Kidney (tissue), 14 donors: Measurements from ENCODE around the gene NLK. TPM values are rescaled to one million over a fixed set of nuclear protein-coding genes. Genes with fewer than 3 reads are reported as not detected.

Experiments used
- DNase-seq, 5 donors: peaks; one replicate each; pipeline ENCODE4 v3.0.0-alpha.2; 2013 to 2020
- FAIRE-seq: peaks from 2 replicates; lab custom pipeline; 2012; peaks lifted over from hg19 to GRCh38; lab: Jason Lieb, UNC
- H3K27ac ChIP-seq, 2 donors: one replicate each; pipeline ENCODE4 v1.7.0; 2013; ENCODE audit warnings: low read depth in 2 of 2, low read length in 2 of 2, inconsistent platforms in 1 of 2
- H3K27me3 ChIP-seq: one replicate; pipeline ENCODE4 v1.7.1; 2013; ENCODE audit warnings: low read length, inconsistent platforms; ENCODE audit not compliant: control insufficient read depth, insufficient read depth
- H3K36me3 ChIP-seq, 3 donors: one replicate each; pipeline versions ENCODE4 v1.7.0 to v1.7.1; 2013; ENCODE audit warnings: low read length in 3 of 3, control low read depth in 1 of 3, inconsistent platforms in 1 of 3; ENCODE audit not compliant: insufficient read depth in 3 of 3, control insufficient read depth in 2 of 3
- H3K4me1 ChIP-seq, 3 donors: one replicate each; pipeline versions ENCODE4 v1.7.0 to v1.7.1; 2013; ENCODE audit warnings: low read length in 3 of 3, inconsistent platforms in 1 of 3, low read depth in 1 of 3; ENCODE audit not compliant: control insufficient read depth in 2 of 3, insufficient read depth in 2 of 3
- H3K4me3 ChIP-seq, 3 donors: one replicate each; pipeline versions ENCODE4 v1.7.0 to v1.8.1; 2013; ENCODE audit warnings: low read length in 3 of 3, control low read depth in 1 of 3, inconsistent platforms in 1 of 3
- H3K9ac ChIP-seq, 3 donors: one replicate each; pipeline versions ENCODE4 v1.7.0 to v1.7.1; 2013; ENCODE audit warnings: low read length in 3 of 3, control low read depth in 1 of 3, inconsistent platforms in 1 of 3
- H3K9me3 ChIP-seq, 3 donors: one replicate each; pipeline versions ENCODE4 v1.7.0 to v1.7.1; 2013; ENCODE audit warnings: low read length in 3 of 3, control low read depth in 1 of 3, inconsistent platforms in 1 of 3; ENCODE audit not compliant: control insufficient read depth in 2 of 3, insufficient read depth in 1 of 3
- CTCF ChIP-seq: IDR thresholded peaks from 3 replicates; pipeline ENCODE4 v1.5.1; 2012; ENCODE audit warnings: mild to moderate bottlenecking, moderate library complexity, borderline replicate concordance; ENCODE audit not compliant: insufficient read depth; ENCODE audit errors: extremely low read depth
- intact Hi-C: fragments of 100-400 bp; cut with DNase I; formaldehyde crosslinking; loops from one replicate; pipeline ENCODE4 v1.11.1; 2022
- polyA plus RNA-seq: library from polyadenylated mRNA; stranded (reverse); fragments of 350-450 nt; fragmentation: Illumina TruSeq; extraction: RNeasy Lipid Tissue Mini Kit (QIAGEN cat#74804); gene quantifications from one replicate; pipeline ENCODE4 v1.2.3, GENCODE V29; 2014; ENCODE audit warnings: low read depth, low replicate concordance; ENCODE audit not compliant: insufficient read depth
- total RNA-seq: library from RNA; stranded (reverse); fragmentation: NEBNext Ultra II Directional; extraction: Animal tissue kit (Norgen Biotek cat#: 25700); gene quantifications from one replicate; pipeline ENCODE4 v1.2.1, GENCODE V29; 2021
- donor health status: control.
- donor health status: control.
- donor health status: control.
- donor health status: control.
- donor health status: control.
- donor health status: DM: yes; HTN: yes; CAD: no.
- donor health status: Normal renal cell carcinoma (clear cell type).

The NLK gene
- total and polyA plus RNA-seq, 2 donors from 2014 or later = 20.2 to 31.3 TPM

- intact Hi-C loops = no loop called here
- Histone ChIP-seq H3K27ac (peak overlapping the region; percentile 57 to 79), H3K4me3 (peak overlapping the region; percentile 60 to 74 (median 68)), H3K9ac (peak overlapping the region; percentile 21 to 53 (median 52)), H3K4me1 (peaks cover 0 to 9% (median 0%) of the 10 kb centered on the region in 3 donors), H3K9me3 (no peaks in the 10 kb centered on the region), H3K36me3 (no peaks in the 10 kb centered on the region), H3K27me3 (no peaks in the 10 kb centered on the region)
- DNase-seq = peak in 2 of 5 donors; percentile 28 to 80
- no peak for FAIRE-seq
- no peak for TF ChIP-seq CTCF
Observed at GRCh38 chr17:28041844-28042656, 427 bp upstream of the NLK start.

DNA sequence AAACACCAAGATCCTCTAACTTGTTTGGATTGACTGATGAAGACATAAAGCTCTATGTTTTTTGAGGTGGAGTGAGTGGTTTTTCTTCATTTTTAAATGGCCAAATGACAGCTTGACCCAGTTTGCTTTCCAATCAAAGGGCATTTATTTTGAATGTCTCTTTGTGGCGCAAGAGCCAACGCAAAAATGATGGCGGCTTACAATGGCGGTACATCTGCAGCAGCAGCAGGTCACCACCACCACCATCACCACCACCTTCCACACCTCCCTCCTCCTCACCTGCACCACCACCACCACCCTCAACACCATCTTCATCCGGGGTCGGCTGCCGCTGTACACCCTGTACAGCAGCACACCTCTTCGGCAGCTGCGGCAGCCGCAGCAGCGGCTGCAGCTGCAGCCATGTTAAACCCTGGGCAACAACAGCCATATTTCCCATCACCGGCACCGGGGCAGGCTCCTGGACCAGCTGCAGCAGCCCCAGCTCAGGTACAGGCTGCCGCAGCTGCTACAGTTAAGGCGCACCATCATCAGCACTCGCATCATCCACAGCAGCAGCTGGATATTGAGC lies 329 bp downstream of the NLK start:
- H3K27me3 ChIP-seq = no peaks in the 10 kb centered on the region
- H3K36me3 ChIP-seq = no peaks in the 10 kb centered on the region
- DNase-seq (peak in 2 of 5 donors; percentile 40 to 66), FAIRE-seq (no peak)
- H3K4me1 ChIP-seq = peaks cover 0 to 9% (median 0%) of the 10 kb centered on the region in 3 donors
- TF ChIP-seq CTCF = no peak
- no peaks in the 10 kb centered on the region for H3K9me3 ChIP-seq
- intact Hi-C loops = no loop called here
- H3K27ac ChIP-seq = no peak overlapping the region
- peak overlapping the region in 2 of 3 donors; percentile 60 to 74 for H3K4me3 ChIP-seq
- peak overlapping the region in 1 of 3 donors; percentile 53 for H3K9ac ChIP-seq

DNA sequence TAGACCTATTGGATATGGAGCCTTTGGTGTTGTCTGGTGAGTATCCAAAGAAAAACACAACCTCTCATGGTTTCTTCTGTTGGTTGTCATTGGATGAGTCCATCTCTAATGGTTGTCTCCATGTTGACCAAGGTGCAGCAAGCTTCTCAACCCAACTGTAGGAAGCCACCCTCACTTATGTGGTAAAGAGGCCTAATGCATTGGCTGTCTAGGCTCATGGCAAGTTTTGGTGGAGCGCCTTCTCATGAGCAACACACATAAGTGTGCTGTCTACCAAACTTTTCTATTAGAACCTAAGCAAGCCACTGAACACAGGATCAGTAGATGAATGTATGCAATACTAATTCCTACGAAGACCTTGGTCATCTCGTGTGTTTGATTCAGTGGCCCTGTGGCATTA lies 819 bp downstream of the NLK start:
- FAIRE-seq = no peak
- H3K4me1 ChIP-seq = peaks cover 0 to 9% (median 0%) of the 10 kb centered on the region in 3 donors
- no peaks in the 10 kb centered on the region for H3K9me3 ChIP-seq
- intact Hi-C loops = no loop called here
- no peak overlapping the region for H3K27ac ChIP-seq
- DNase-seq = no peak
- no peak overlapping the region for H3K9ac ChIP-seq
- H3K4me3 ChIP-seq = peak overlapping the region; percentile 26 to 60 (median 47)
- H3K36me3 ChIP-seq = no peaks in the 10 kb centered on the region
- no peaks in the 10 kb centered on the region for H3K27me3 ChIP-seq
- TF ChIP-seq CTCF = no peak
